ENCODE results near the gene PLP1.

The PLP1 gene

GRCh38 chrX:103781706-103782105 is 5.1 kb downstream of the PLP1 start:
- Histone ChIP-seq H3K4me1 (ENCODE audit: control insufficient read depth, insufficient read depth, low read length) (peaks cover 18% of the 10 kb centered on the region), H3K9ac (ENCODE audit: low read length) (no peak overlapping the region)

GRCh38 chrX:103782640-103783039 is 6.0 kb downstream of the PLP1 start:
- no peak for DNase-seq (ENCODE audit: low read depth)
- H3K4me1 ChIP-seq (ENCODE audit: control insufficient read depth, insufficient read depth, low read length), result peaks cover 18% of the 10 kb centered on the region

More at GRCh38 chrX:103781706-103782105, 5.1 kb downstream of the PLP1 start:
- no peak overlapping the region for H3K4me3 ChIP-seq (ENCODE audit: low read length)
- H3K36me3 ChIP-seq (ENCODE audit: control insufficient read depth, insufficient read depth, low read length, severe bottlenecking), result no peaks in the 10 kb centered on the region
- no peak for DNase-seq (ENCODE audit: low read depth)
- H3K27me3 ChIP-seq (replicated peaks; ENCODE audit: control insufficient read depth, insufficient read depth, low read length), result peaks cover 50% of the 10 kb centered on the region
- H3K9me3 ChIP-seq (ENCODE audit: control insufficient read depth, low read length), result no peaks in the 10 kb centered on the region

GRCh38 chrX:103783196-103783595 is 6.6 kb downstream of the PLP1 start:
- H3K4me1 ChIP-seq (ENCODE audit: control insufficient read depth, insufficient read depth, low read length), result peaks cover 18% of the 10 kb centered on the region

More at GRCh38 chrX:103782640-103783039, 6.0 kb downstream of the PLP1 start:
- Histone ChIP-seq H3K9ac (ENCODE audit: low read length) (no peak overlapping the region), H3K4me3 (ENCODE audit: low read length) (no peak overlapping the region), H3K9me3 (ENCODE audit: control insufficient read depth, low read length) (no peaks in the 10 kb centered on the region), H3K27me3 (replicated peaks; ENCODE audit: control insufficient read depth, insufficient read depth, low read length) (peaks cover 43% of the 10 kb centered on the region), H3K36me3 (ENCODE audit: control insufficient read depth, insufficient read depth, low read length, severe bottlenecking) (no peaks in the 10 kb centered on the region)

GRCh38 chrX:103783971-103784370 is 7.3 kb downstream of the PLP1 start:
- Histone ChIP-seq H3K4me1 (ENCODE audit: control insufficient read depth, insufficient read depth, low read length) (peaks cover 18% of the 10 kb centered on the region), H3K36me3 (ENCODE audit: control insufficient read depth, insufficient read depth, low read length, severe bottlenecking) (no peaks in the 10 kb centered on the region), H3K27me3 (replicated peaks; ENCODE audit: control insufficient read depth, insufficient read depth, low read length) (peaks cover 42% of the 10 kb centered on the region), H3K9ac (ENCODE audit: low read length) (no peak overlapping the region), H3K4me3 (ENCODE audit: low read length) (no peak overlapping the region), H3K9me3 (ENCODE audit: control insufficient read depth, low read length) (no peaks in the 10 kb centered on the region)
- peak; percentile 13 for DNase-seq (ENCODE audit: low read depth)

More at GRCh38 chrX:103783196-103783595, 6.6 kb downstream of the PLP1 start:
- Histone ChIP-seq H3K4me3 (ENCODE audit: low read length) (no peak overlapping the region), H3K36me3 (ENCODE audit: control insufficient read depth, insufficient read depth, low read length, severe bottlenecking) (no peaks in the 10 kb centered on the region), H3K9me3 (ENCODE audit: control insufficient read depth, low read length) (no peaks in the 10 kb centered on the region), H3K9ac (ENCODE audit: low read length) (no peak overlapping the region), H3K27me3 (replicated peaks; ENCODE audit: control insufficient read depth, insufficient read depth, low read length) (peaks cover 43% of the 10 kb centered on the region)
- no peak for DNase-seq (ENCODE audit: low read depth)

GRCh38 chrX:103789004-103789403 is 12.4 kb downstream of the PLP1 start:
- Histone ChIP-seq H3K36me3 (ENCODE audit: control insufficient read depth, insufficient read depth, low read length, severe bottlenecking) (no peaks in the 10 kb centered on the region), H3K4me1 (ENCODE audit: control insufficient read depth, insufficient read depth, low read length) (peaks cover 16% of the 10 kb centered on the region), H3K4me3 (ENCODE audit: low read length) (no peak overlapping the region), H3K9me3 (ENCODE audit: control insufficient read depth, low read length) (no peaks in the 10 kb centered on the region), H3K9ac (ENCODE audit: low read length) (no peak overlapping the region), H3K27me3 (replicated peaks; ENCODE audit: control insufficient read depth, insufficient read depth, low read length) (peaks cover 31% of the 10 kb centered on the region)
- DNase-seq (ENCODE audit: low read depth), result no peak

- Histone ChIP-seq H3K4me1 (ENCODE audit: control insufficient read depth, insufficient read depth, low read length) (peaks cover 10% of the 10 kb centered on the region), H3K9ac (ENCODE audit: low read length) (no peak overlapping the region), H3K9me3 (ENCODE audit: control insufficient read depth, low read length) (no peaks in the 10 kb centered on the region), H3K36me3 (ENCODE audit: control insufficient read depth, insufficient read depth, low read length, severe bottlenecking) (no peaks in the 10 kb centered on the region), H3K27me3 (replicated peaks; ENCODE audit: control insufficient read depth, insufficient read depth, low read length) (peaks cover 34% of the 10 kb centered on the region), H3K4me3 (ENCODE audit: low read length) (no peak overlapping the region)
- DNase-seq (ENCODE audit: low read depth), result no peak
Measured at GRCh38 chrX:103791228-103791627, 14.6 kb downstream of the PLP1 start.

- no peaks in the 10 kb centered on the region for H3K36me3 ChIP-seq (ENCODE audit: control insufficient read depth, insufficient read depth, low read length, severe bottlenecking)
- no peaks in the 10 kb centered on the region for H3K9me3 ChIP-seq (ENCODE audit: control insufficient read depth, low read length)
- DNase-seq (ENCODE audit: low read depth), result peak; percentile 30
- H3K4me3 ChIP-seq (ENCODE audit: low read length), result no peak overlapping the region
- peaks cover 34% of the 10 kb centered on the region for H3K27me3 ChIP-seq (replicated peaks; ENCODE audit: control insufficient read depth, insufficient read depth, low read length)
- H3K4me1 ChIP-seq (ENCODE audit: control insufficient read depth, insufficient read depth, low read length), result peaks cover 10% of the 10 kb centered on the region
- no peak overlapping the region for H3K9ac ChIP-seq (ENCODE audit: low read length)
Measured at GRCh38 chrX:103791826-103792485, 15.3 kb downstream of the PLP1 start.

GRCh38 chrX:103792916-103793544 is 16.4 kb downstream of the PLP1 start:
- Histone ChIP-seq H3K36me3 (ENCODE audit: control insufficient read depth, insufficient read depth, low read length, severe bottlenecking) (no peaks in the 10 kb centered on the region), H3K9ac (ENCODE audit: low read length) (no peak overlapping the region), H3K27me3 (replicated peaks; ENCODE audit: control insufficient read depth, insufficient read depth, low read length) (peaks cover 27% of the 10 kb centered on the region), H3K9me3 (ENCODE audit: control insufficient read depth, low read length) (peaks cover 3% of the 10 kb centered on the region), H3K4me1 (ENCODE audit: control insufficient read depth, insufficient read depth, low read length) (peaks cover 10% of the 10 kb centered on the region), H3K4me3 (ENCODE audit: low read length) (peak overlapping the region; percentile 61)
- peak; percentile 80 for DNase-seq (ENCODE audit: low read depth)

GRCh38 chrX:103793545-103793940 is 16.9 kb downstream of the PLP1 start:
- no peaks in the 10 kb centered on the region for H3K36me3 ChIP-seq (ENCODE audit: control insufficient read depth, insufficient read depth, low read length, severe bottlenecking)
- peaks cover 10% of the 10 kb centered on the region for H3K4me1 ChIP-seq (ENCODE audit: control insufficient read depth, insufficient read depth, low read length)
- H3K9ac ChIP-seq (ENCODE audit: low read length), result no peak overlapping the region
- H3K4me3 ChIP-seq (ENCODE audit: low read length), result peak overlapping the region; percentile 61
- DNase-seq (ENCODE audit: low read depth), result peak; percentile 14
- peaks cover 3% of the 10 kb centered on the region for H3K9me3 ChIP-seq (ENCODE audit: control insufficient read depth, low read length)
- peaks cover 22% of the 10 kb centered on the region for H3K27me3 ChIP-seq (replicated peaks; ENCODE audit: control insufficient read depth, insufficient read depth, low read length)

GRCh38 chrX:103794119-103794518 is 17.5 kb downstream of the PLP1 start:
- H3K27me3 ChIP-seq (replicated peaks; ENCODE audit: control insufficient read depth, insufficient read depth, low read length), result peaks cover 20% of the 10 kb centered on the region
- peaks cover 3% of the 10 kb centered on the region for H3K9me3 ChIP-seq (ENCODE audit: control insufficient read depth, low read length)
- no peak overlapping the region for H3K9ac ChIP-seq (ENCODE audit: low read length)
- H3K4me3 ChIP-seq (ENCODE audit: low read length), result no peak overlapping the region
- DNase-seq (ENCODE audit: low read depth), result no peak
- no peaks in the 10 kb centered on the region for H3K36me3 ChIP-seq (ENCODE audit: control insufficient read depth, insufficient read depth, low read length, severe bottlenecking)
- peaks cover 10% of the 10 kb centered on the region for H3K4me1 ChIP-seq (ENCODE audit: control insufficient read depth, insufficient read depth, low read length)

GRCh38 chrX:103797691-103798090 is 21.1 kb downstream of the PLP1 start:
- peaks cover 3% of the 10 kb centered on the region for H3K9me3 ChIP-seq (ENCODE audit: control insufficient read depth, low read length)
- H3K9ac ChIP-seq (ENCODE audit: low read length), result no peak overlapping the region
- no peak overlapping the region for H3K4me3 ChIP-seq (ENCODE audit: low read length)
- H3K27me3 ChIP-seq (replicated peaks; ENCODE audit: control insufficient read depth, insufficient read depth, low read length), result peaks cover 23% of the 10 kb centered on the region
- H3K4me1 ChIP-seq (ENCODE audit: control insufficient read depth, insufficient read depth, low read length), result peaks cover 9% of the 10 kb centered on the region
- H3K36me3 ChIP-seq (ENCODE audit: control insufficient read depth, insufficient read depth, low read length, severe bottlenecking), result no peaks in the 10 kb centered on the region
- no peak for DNase-seq (ENCODE audit: low read depth)
